Endothelial cell of umbilical vein (primary cell): Measurements from ENCODE around the gene SMIM41. TPM values are rescaled to one million over a fixed set of nuclear protein-coding genes. Genes with fewer than 3 reads are reported as not detected.

Experiments
- BruUV-seq: library from RNA; stranded (reverse); fragments of 400-500 nt; replicated peaks from 2 replicates; lab custom pipeline; 2021; lab: Mats Ljungman, UMichigan
- CTCF ChIA-PET: fragments of 300-600, 350-600 bp; sonication (Branson Sonifier 250); formaldehyde crosslinking; loops from one replicate; lab custom pipeline; 2021; ENCODE audit warnings: antibody characterized with exemption, inconsistent platforms; lab: Charles Lee
- POLR2A ChIA-PET: fragments of 300-600, 350-600 bp; sonication (Branson Sonifier 250); formaldehyde crosslinking; loops from one replicate; lab custom pipeline; 2021; ENCODE audit warnings: antibody characterized with exemption, inconsistent platforms; lab: Charles Lee
- DNase-seq: peaks from one replicate; pipeline ENCODE4 v3.0.0-alpha.2; 2011; ENCODE audit warnings: low read depth, low spot score
- FAIRE-seq: peaks from 2 replicates; lab custom pipeline; 2011; peaks lifted over from hg19 to GRCh38; lab: Jason Lieb, UNC
- H2AFZ ChIP-seq: 2 replicates; pipeline ENCODE4 v1.6.0; 2012; ENCODE audit warnings: low read depth, low read length, control low read depth, inconsistent platforms
- H3K27ac ChIP-seq: 2 replicates; pipeline ENCODE4 v1.5.1; 2011; ENCODE audit warnings: low read depth, mild to moderate bottlenecking, control low read depth, low read length, moderate library complexity; ENCODE audit not compliant: insufficient read depth
- H3K27me3 ChIP-seq, 2 experiments: 2 replicates each; pipeline versions ENCODE4 v1.6.0 to v1.6.1; 2011; ENCODE audit warnings: low read length in 2 of 2, mixed read lengths in 1 of 2; ENCODE audit not compliant: control insufficient read depth in 2 of 2, insufficient read depth in 2 of 2
- H3K36me3 ChIP-seq, 2 experiments: 2 replicates in 1 of 2; 3 replicates in 1 of 2; pipeline ENCODE4 v1.5.1; 2011; ENCODE audit warnings: low read length in 2 of 2, mild to moderate bottlenecking in 1 of 2, moderate library complexity in 1 of 2; ENCODE audit not compliant: control insufficient read depth in 2 of 2, insufficient read depth in 2 of 2; ENCODE audit errors: extremely low read depth in 1 of 2
- H3K4me1 ChIP-seq: 3 replicates; pipeline ENCODE4 v1.5.1; 2011; ENCODE audit warnings: mild to moderate bottlenecking, low read length; ENCODE audit not compliant: control insufficient read depth, insufficient read depth; ENCODE audit errors: extremely low read depth
- H3K4me2 ChIP-seq: 2 replicates; pipeline ENCODE4 v1.6.1; 2011; ENCODE audit warnings: low read length, control low read depth, mixed read lengths; ENCODE audit not compliant: insufficient read depth
- H3K4me3 ChIP-seq, 3 experiments: fragments of 200-600 bp in 1 of 3; sonication (generic), shearing (Covaris generic) in 1 of 3; replicated peaks in 1 of 3; 2 replicates each; pipeline ENCODE4 v1.5.1; 2011 to 2016; ENCODE audit warnings: control low read depth in 3 of 3, low read length in 3 of 3, mild to moderate bottlenecking in 2 of 3, inconsistent platforms in 1 of 3, low read depth in 1 of 3, moderate library complexity in 1 of 3; ENCODE audit not compliant: insufficient read depth in 1 of 3
- H3K79me2 ChIP-seq: 2 replicates; pipeline ENCODE4 v1.6.0; 2012; ENCODE audit warnings: low read length, inconsistent platforms; ENCODE audit not compliant: control insufficient read depth, insufficient read depth
- H3K9ac ChIP-seq: replicated peaks from 2 replicates; pipeline ENCODE3; 2011; ENCODE audit warnings: low read length, control low read depth; ENCODE audit not compliant: insufficient read depth; ENCODE audit errors: extremely low read depth
- H3K9me1 ChIP-seq: replicated peaks from 3 replicates; pipeline ENCODE4 v1.6.0; 2011; ENCODE audit warnings: mild to moderate bottlenecking, low read length; ENCODE audit not compliant: control insufficient read depth, insufficient read depth; ENCODE audit errors: extremely low read depth
- H3K9me3 ChIP-seq: replicated peaks from 2 replicates; pipeline ENCODE4 v1.5.1; 2012; ENCODE audit warnings: low read length, inconsistent platforms; ENCODE audit not compliant: control insufficient read depth, insufficient read depth
- H4K20me1 ChIP-seq: replicated peaks from 2 replicates; pipeline ENCODE3; 2011; ENCODE audit warnings: mild to moderate bottlenecking, low read length; ENCODE audit not compliant: control insufficient read depth, insufficient read depth; ENCODE audit errors: extremely low read depth
- CTCF ChIP-seq, 2 donors: IDR thresholded peaks; 1 replicate in 1 of 2; 2 replicates in 1 of 2; pipeline ENCODE4 v1.5.1; 2011; ENCODE audit warnings: low read length in 2 of 2, mild to moderate bottlenecking in 2 of 2, moderate library complexity in 2 of 2, control low read depth in 1 of 2, inconsistent platforms in 1 of 2, low read depth in 1 of 2; ENCODE audit not compliant: insufficient read depth in 1 of 2; ENCODE audit errors: extremely low read depth in 1 of 2
- EZH2 ChIP-seq: IDR thresholded peaks from 2 replicates; pipeline ENCODE4 v1.6.1; 2012; ENCODE audit warnings: borderline replicate concordance, low read depth, mild to moderate bottlenecking, moderate library complexity, low read length, inconsistent platforms; ENCODE audit not compliant: severe bottlenecking
- FOS ChIP-seq: IDR thresholded peaks from 2 replicates; pipeline ENCODE4 v1.6.1; 2011; ENCODE audit warnings: mild to moderate bottlenecking, low read length, moderate library complexity, borderline replicate concordance; ENCODE audit not compliant: insufficient read depth
- GATA2 ChIP-seq: IDR thresholded peaks from 2 replicates; pipeline ENCODE4 v1.7.0; 2011; ENCODE audit warnings: low read depth, mild to moderate bottlenecking, moderate library complexity, mixed read lengths, low read length; ENCODE audit not compliant: insufficient read length, insufficient read depth
- JUN ChIP-seq: IDR thresholded peaks from 2 replicates; pipeline ENCODE4 v1.6.1; 2011; ENCODE audit warnings: borderline replicate concordance, low read depth; ENCODE audit not compliant: insufficient read length, insufficient read depth
- MAX ChIP-seq: IDR thresholded peaks from 2 replicates; pipeline ENCODE4 v1.6.1; 2011; ENCODE audit not compliant: insufficient read depth, insufficient read length
- MYC ChIP-seq: IDR thresholded peaks from one replicate; pipeline ENCODE4 v1.6.1; 2011; ENCODE audit warnings: mild to moderate bottlenecking, low read depth, low read length
- POLR2A ChIP-seq: IDR thresholded peaks from 2 replicates; pipeline ENCODE4 v1.6.1; 2012; ENCODE audit warnings: low read depth, mild to moderate bottlenecking, control low read depth, low read length
- POLR2AphosphoS5 ChIP-seq: IDR thresholded peaks from 2 replicates; pipeline ENCODE4 v1.6.1; 2012; ENCODE audit warnings: low read depth, mild to moderate bottlenecking, control low read depth, low read length, moderate library complexity; ENCODE audit not compliant: insufficient read depth
- dilution Hi-C: fragments of 300-500 bp; cut with MboI; formaldehyde crosslinking; loops from one replicate; pipeline ENCODE4 v1.15.0; 2019; ENCODE audit warnings: low sequenced_read_pairs; ENCODE audit not compliant: extremely low pct_ligation_motif_present
- intact Hi-C: fragments of 100-400 bp; cut with micrococcal nuclease; formaldehyde crosslinking; loops from one replicate; pipeline ENCODE4 v1.10.0; 2022
- polyA plus RNA-seq, 4 experiments: library from polyadenylated mRNA; depleted of rRNA in 3 of 4; stranded (reverse) in 3 of 4; unstranded in 1 of 4; fragments of >200 nt; gene quantifications; 2 replicates each; pipeline versions ENCODE4 v1.2.1 to v1.2.3, GENCODE V29; 2011 to 2012; ENCODE audit warnings: missing spikeins in 1 of 4
- total RNA-seq: library from RNA; stranded (reverse); gene quantifications from 2 replicates; pipeline ENCODE4 v1.2.3, GENCODE V29; 2021

The SMIM41 gene
- total and polyA plus RNA-seq, 2 donors (not counting 3 experiments of a cell fraction or from before 2014, with no cell fraction given), result not detected

GRCh38 chr12:52125476-52125900 lies 46.0 kb downstream of the SMIM41 start:
- H3K36me3 ChIP-seq, result no peaks in the 10 kb centered on the region
- H2AFZ ChIP-seq, result no peak overlapping the region
- H3K79me2 ChIP-seq, result no peaks in the 10 kb centered on the region
- H3K27me3 ChIP-seq, result no peaks in the 10 kb centered on the region
- H4K20me1 ChIP-seq, result no peaks in the 10 kb centered on the region
- H3K4me1 ChIP-seq, result peaks cover 37% of the 10 kb centered on the region
- ChIA-PET POLR2A (interaction anchor here (0.6 kb wide), 1 partner anchor 66 kb away, joined by 3 read pairs; the partner anchor contains the start of gene KRT80), CTCF (interaction anchor here (0.7 to 7.8 kb wide), 8 partner anchors 13 to 154 kb away, joined by 3 to 163 read pairs (median 3); no protein-coding TSS in a partner anchor)
- no peak overlapping the region for H3K9ac ChIP-seq
- no peaks in the 10 kb centered on the region for H3K9me3 ChIP-seq
- no peak for DNase-seq
- H3K27ac ChIP-seq, result peak overlapping the region; percentile 98
- H3K4me2 ChIP-seq, result no peak overlapping the region
- TF ChIP-seq MYC (no peak), POLR2AphosphoS5 (no peak), MAX (no peak), JUN (no peak), POLR2A (no peak), EZH2 (no peak), FOS (no peak), GATA2 (no peak), CTCF (IDR thresholded peaks at IDR 0.05; ENCODE audit: extremely low read depth in 1 of 2, insufficient read depth in 1 of 2, low read depth in 1 of 2, low read length in 2 of 2) (no peak)
- BruUV-seq, result no TSS peak
- intact Hi-C loops (loop anchor here (10.0 kb wide), 1 partner anchor 879 kb away; the partner anchor contains the start of gene EIF4B), dilution Hi-C loops (no loop called here)
- H3K9me1 ChIP-seq, result no peaks in the 10 kb centered on the region
- FAIRE-seq, result no peak
- no peak overlapping the region for H3K4me3 ChIP-seq
